ENCODE measurements around the gene GRK3.

The GRK3 gene

GRCh38 chr22:25636323-25636722 is 71.8 kb downstream of the GRK3 start:
- H3K9me2 ChIP-seq (ENCODE audit: low read depth, low read length), result no peaks in the 10 kb centered on the region
- no peak overlapping the region for H3K4me2 ChIP-seq (ENCODE audit: low read length)
- no peaks in the 10 kb centered on the region for H4K20me1 ChIP-seq (ENCODE audit: insufficient read depth, low read length)
- H2AFZ ChIP-seq (ENCODE audit: low read length), result no peak overlapping the region
- H3K4me3 ChIP-seq (ENCODE audit: low read depth, low read length, poor library complexity, severe bottlenecking), result no peak overlapping the region
- no peaks in the 10 kb centered on the region for H3K9me3 ChIP-seq (ENCODE audit: low read length)
- H3F3A ChIP-seq (ENCODE audit: insufficient read depth, low read length), result no peaks in the 10 kb centered on the region
- H3K27me3 ChIP-seq (ENCODE audit: insufficient read depth, low read length), result no peaks in the 10 kb centered on the region
- no peak overlapping the region for H3K27ac ChIP-seq (ENCODE audit: low read depth, low read length, poor library complexity, severe bottlenecking)
- H3K79me2 ChIP-seq (ENCODE audit: insufficient read depth, low read length), result no peaks in the 10 kb centered on the region
- H3K36me3 ChIP-seq (ENCODE audit: insufficient read depth, low read length), result no peaks in the 10 kb centered on the region
- H3K4me1 ChIP-seq (ENCODE audit: insufficient read depth, low read length, severe bottlenecking), result no peaks in the 10 kb centered on the region
- TF ChIP-seq EZH2 (IDR thresholded peaks at IDR 0.05; ENCODE audit: borderline replicate concordance, low read length), result no peak
- TF ChIP-seq CTCF (IDR thresholded peaks at IDR 0.05; ENCODE audit: low read length), result no peak
- H3K9ac ChIP-seq (ENCODE audit: low read length), result no peak overlapping the region

GRCh38 chr22:25637032-25637431 is 72.6 kb downstream of the GRK3 start:
- Histone ChIP-seq H3K9me3 (ENCODE audit: low read length) (no peaks in the 10 kb centered on the region), H3K27ac (ENCODE audit: low read depth, low read length, poor library complexity, severe bottlenecking) (no peak overlapping the region), H3K79me2 (ENCODE audit: insufficient read depth, low read length) (no peaks in the 10 kb centered on the region), H2AFZ (ENCODE audit: low read length) (no peak overlapping the region), H3K36me3 (ENCODE audit: insufficient read depth, low read length) (no peaks in the 10 kb centered on the region), H3K9me2 (ENCODE audit: low read depth, low read length) (no peaks in the 10 kb centered on the region), H3K4me1 (ENCODE audit: insufficient read depth, low read length, severe bottlenecking) (no peaks in the 10 kb centered on the region), H3F3A (ENCODE audit: insufficient read depth, low read length) (no peaks in the 10 kb centered on the region), H4K20me1 (ENCODE audit: insufficient read depth, low read length) (no peaks in the 10 kb centered on the region), H3K27me3 (ENCODE audit: insufficient read depth, low read length) (no peaks in the 10 kb centered on the region), H3K4me2 (ENCODE audit: low read length) (no peak overlapping the region), H3K9ac (ENCODE audit: low read length) (no peak overlapping the region), H3K4me3 (ENCODE audit: low read depth, low read length, poor library complexity, severe bottlenecking) (no peak overlapping the region)
- TF ChIP-seq CTCF (IDR thresholded peaks at IDR 0.05; ENCODE audit: low read length) (no peak), EZH2 (IDR thresholded peaks at IDR 0.05; ENCODE audit: borderline replicate concordance, low read length) (no peak)

GRCh38 chr22:25637672-25638071 is 73.2 kb downstream of the GRK3 start:
- Histone ChIP-seq H3K4me3 (ENCODE audit: low read depth, low read length, poor library complexity, severe bottlenecking) (no peak overlapping the region), H3K79me2 (ENCODE audit: insufficient read depth, low read length) (no peaks in the 10 kb centered on the region)

More at GRCh38 chr22:25637672-25638071, 73.2 kb downstream of the GRK3 start:
- no peaks in the 10 kb centered on the region for H3F3A ChIP-seq (ENCODE audit: insufficient read depth, low read length)
- no peak overlapping the region for H2AFZ ChIP-seq (ENCODE audit: low read length)
- H4K20me1 ChIP-seq (ENCODE audit: insufficient read depth, low read length), result no peaks in the 10 kb centered on the region
- H3K9ac ChIP-seq (ENCODE audit: low read length), result no peak overlapping the region
- H3K9me2 ChIP-seq (ENCODE audit: low read depth, low read length), result no peaks in the 10 kb centered on the region
- no peaks in the 10 kb centered on the region for H3K27me3 ChIP-seq (ENCODE audit: insufficient read depth, low read length)
- TF ChIP-seq CTCF (IDR thresholded peaks at IDR 0.05; ENCODE audit: low read length) (no peak), EZH2 (IDR thresholded peaks at IDR 0.05; ENCODE audit: borderline replicate concordance, low read length) (no peak)
- H3K4me2 ChIP-seq (ENCODE audit: low read length), result no peak overlapping the region
- no peaks in the 10 kb centered on the region for H3K36me3 ChIP-seq (ENCODE audit: insufficient read depth, low read length)
- no peak overlapping the region for H3K27ac ChIP-seq (ENCODE audit: low read depth, low read length, poor library complexity, severe bottlenecking)
- H3K9me3 ChIP-seq (ENCODE audit: low read length), result no peaks in the 10 kb centered on the region
- H3K4me1 ChIP-seq (ENCODE audit: insufficient read depth, low read length, severe bottlenecking), result no peaks in the 10 kb centered on the region
